Heart left ventricle (tissue), 16 donors: Measurements from ENCODE around the gene TSEN54. TPM values are rescaled to one million over a fixed set of nuclear protein-coding genes. Genes with fewer than 3 reads are reported as not detected.

ENCODE experiments used
- ATAC-seq, 4 donors: fragments of 200-7000 bp; cut with Tn5 transposase; one replicate each; pipeline ENCODE4 v1.9.1; 2020 to 2022; ENCODE audit warnings: moderate library complexity in 4 of 4, mild to moderate bottlenecking in 3 of 4, moderate number of reproducible peaks in 1 of 4
- DNase-seq, 5 donors: peaks; one replicate each; pipeline ENCODE4 v3.0.0-alpha.2; 2020
- H3K27ac ChIP-seq, 12 donors: fragments of 200-600 bp; sonication (generic) in 4 of 12; one replicate each; pipeline versions ENCODE4 v1.5.0 to v1.8.0; 2016 to 2022; ENCODE audit warnings: mild to moderate bottlenecking in 2 of 12
- H3K27me3 ChIP-seq, 9 donors: fragments of 200-600 bp; sonication (generic) in 2 of 9; one replicate each; pipeline versions ENCODE4 v1.5.1 to v1.8.0; 2016 to 2022; ENCODE audit warnings: mild to moderate bottlenecking in 3 of 9
- H3K36me3 ChIP-seq, 9 donors: fragments of 200-600 bp; sonication (generic) in 2 of 9; one replicate each; pipeline versions ENCODE4 v1.5.0 to v1.8.0; 2018 to 2022; ENCODE audit warnings: mild to moderate bottlenecking in 2 of 9
- H3K4me1 ChIP-seq, 12 donors: fragments of 200-600 bp; sonication (generic) in 4 of 12; one replicate each; pipeline versions ENCODE4 v1.5.0 to v1.8.0; 2016 to 2022; ENCODE audit warnings: mild to moderate bottlenecking in 3 of 12
- H3K4me3 ChIP-seq, 12 donors: fragments of 200-600 bp; sonication (generic) in 4 of 12; one replicate each; pipeline versions ENCODE4 v1.5.0 to v1.8.0; 2017 to 2022; ENCODE audit warnings: mild to moderate bottlenecking in 9 of 12, moderate library complexity in 4 of 12
- H3K9me3 ChIP-seq, 12 donors: fragments of 200-600 bp; sonication (generic) in 4 of 12; one replicate each; pipeline versions ENCODE4 v1.5.0 to v1.8.0; 2016 to 2022; ENCODE audit warnings: mild to moderate bottlenecking in 1 of 12
- POLR2A ChIP-seq, 2 donors: fragments of 450-650 bp; IDR thresholded peaks; one replicate each; pipeline ENCODE4 v1.6.1; 2017; ENCODE audit warnings: antibody characterized with exemption in 2 of 2, mild to moderate bottlenecking in 2 of 2, moderate library complexity in 2 of 2
- WGBS, 4 donors: extraction: QIAGEN DNeasy Blood & Tissue Kit in 2 of 4; methylation state at CpG; one replicate each; pipeline versions ENCODE4 v1.1.5 to v1.1.7; 2013 to 2018; 5-methylcytosine and 5-hydroxymethylcytosine counted together
- intact Hi-C, 10 donors: fragments of 100-400 bp; cut with DNase I; formaldehyde crosslinking; loops; one replicate each; pipeline versions ENCODE4 v1.11.1 to v1.14.2; 2022
- polyA plus RNA-seq, 2 donors: library from polyadenylated mRNA; stranded (reverse); fragments of 200-250 nt; gene quantifications; one replicate each; pipeline ENCODE4 v1.2.3, GENCODE V29; 2013
- total RNA-seq, 9 donors: library from RNA; depleted of rRNA in 2 of 9; stranded (reverse); fragments of >200 nt in 2 of 9; fragmentation: NEBNext Ultra II Directional in 3 of 9; extraction: Animal tissue kit (Norgen Biotek cat#: 25700) in 3 of 9; gene quantifications; one replicate each; pipeline versions ENCODE4 v1.1.0 to v1.2.4, GENCODE V29; 2016 to 2023
- TF ChIP-seq, protein P1 (sequence below), 12 donors: fragments of 200-600 bp; sonication (generic) in 4 of 12; IDR thresholded peaks; one replicate each; pipeline versions ENCODE4 v1.5.0 to v1.8.0; 2018 to 2022; ENCODE audit warnings: antibody characterized with exemption in 12 of 12, mild to moderate bottlenecking in 5 of 12
- donor health status: ischemic (EF 13 %, LVEDD 7.1; RV severe dilation, severe dysfunction).
- donor health status: healthy with polysubstance abuse.
- donor health status: DM: no; HTN: yes; CAD: no.
- donor health status: DM: no; HTN: no; CAD: no.
- donor health status: ischemic (EF 25% LVEDD 6.9; RV normal size, moderate dysfunction).
- donor health status: ischemic (EF 25% LVEDD 5.7; RV mildly dilated, moderate dysfunction).
- donor health status: healthy.
- donor health status: DM: yes; HTN: yes; CAD: no.
- donor health status: ischemic (EF 35%, LVEDD 5.7; RV mildly dilated, moderate dysfunction).
- donor health status: nonischemic (EF 11% LVEDD 7.7; RV severe dilation, severe dysfunction).
- donor health status: DM: yes; HTN: yes; CAD: no.
- donor health status: PGD.
- donor health status: ischemic (EF 29% LVEDD 5.4; RV normal size, mild dysfunction).
- donor health status: nonischemic (EF 23%, LVEDD 6.1; RV moderate dilation, normal function).

Gene TSEN54
- total and polyA plus RNA-seq, 11 donors, result 4.0 to 12.4 (median 9.4) TPM

GRCh38 chr17:75558666-75559530 lies 42.6 kb downstream of the TSEN54 start:
- intact Hi-C loops, result no loop called here
- H3K4me3 ChIP-seq, result no peak overlapping the region
- no peak for DNase-seq
- no peak for TF ChIP-seq POLR2A (IDR thresholded peaks at IDR 0.05)
- TF ChIP-seq, protein P1, sequence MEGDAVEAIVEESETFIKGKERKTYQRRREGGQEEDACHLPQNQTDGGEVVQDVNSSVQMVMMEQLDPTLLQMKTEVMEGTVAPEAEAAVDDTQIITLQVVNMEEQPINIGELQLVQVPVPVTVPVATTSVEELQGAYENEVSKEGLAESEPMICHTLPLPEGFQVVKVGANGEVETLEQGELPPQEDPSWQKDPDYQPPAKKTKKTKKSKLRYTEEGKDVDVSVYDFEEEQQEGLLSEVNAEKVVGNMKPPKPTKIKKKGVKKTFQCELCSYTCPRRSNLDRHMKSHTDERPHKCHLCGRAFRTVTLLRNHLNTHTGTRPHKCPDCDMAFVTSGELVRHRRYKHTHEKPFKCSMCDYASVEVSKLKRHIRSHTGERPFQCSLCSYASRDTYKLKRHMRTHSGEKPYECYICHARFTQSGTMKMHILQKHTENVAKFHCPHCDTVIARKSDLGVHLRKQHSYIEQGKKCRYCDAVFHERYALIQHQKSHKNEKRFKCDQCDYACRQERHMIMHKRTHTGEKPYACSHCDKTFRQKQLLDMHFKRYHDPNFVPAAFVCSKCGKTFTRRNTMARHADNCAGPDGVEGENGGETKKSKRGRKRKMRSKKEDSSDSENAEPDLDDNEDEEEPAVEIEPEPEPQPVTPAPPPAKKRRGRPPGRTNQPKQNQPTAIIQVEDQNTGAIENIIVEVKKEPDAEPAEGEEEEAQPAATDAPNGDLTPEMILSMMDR (IDR thresholded peaks at IDR 0.05), result no peak
- no peaks in the 10 kb centered on the region for H3K36me3 ChIP-seq
- no peaks in the 10 kb centered on the region for H3K9me3 ChIP-seq
- no peaks in the 10 kb centered on the region for H3K4me1 ChIP-seq
- H3K27me3 ChIP-seq, result no peaks in the 10 kb centered on the region
- 86 to 95% (median 92%) methylated on average over 36 to 37 of the region's 38 CpGs for WGBS, 4 donors
- H3K27ac ChIP-seq, result no peak overlapping the region
- no peak for ATAC-seq

DNA sequence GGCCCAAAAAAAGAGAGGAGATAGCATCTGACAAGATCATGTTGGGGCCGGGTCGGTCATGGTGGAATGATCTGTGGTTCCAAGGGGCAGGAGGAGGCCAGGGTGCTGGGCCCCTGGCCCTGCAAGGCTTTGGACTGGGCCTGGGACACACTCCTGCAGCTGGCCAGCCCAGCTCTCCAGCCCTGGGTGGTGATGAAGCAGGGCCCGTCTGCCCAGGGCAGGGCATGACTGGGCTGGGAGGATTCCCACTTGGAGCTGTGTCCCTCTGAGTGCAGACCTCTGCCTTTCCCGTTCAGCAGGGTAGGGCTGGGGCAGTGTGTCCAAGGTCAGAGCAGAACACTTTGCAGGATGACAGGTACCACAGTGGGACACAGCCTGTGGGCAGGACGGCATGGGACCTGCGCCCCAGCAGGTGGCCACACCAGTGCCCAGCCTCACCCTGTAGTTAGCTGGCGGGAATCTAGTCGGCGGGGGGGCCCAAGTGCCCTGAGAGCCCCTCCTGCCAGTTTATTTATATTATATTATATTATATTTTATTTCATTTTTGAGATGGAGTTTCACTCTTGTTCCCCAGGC lies 43.7 kb downstream of the TSEN54 start:
- 87 to 95% (median 92%) methylated on average over 7 to 9 of the region's 9 CpGs for WGBS, 4 donors
- DNase-seq, result no peak
- no peaks in the 10 kb centered on the region for H3K4me1 ChIP-seq
- TF ChIP-seq, protein P1 (IDR thresholded peaks at IDR 0.05), result no peak
- ATAC-seq, result no peak
- H3K27ac ChIP-seq, result no peak overlapping the region
- H3K36me3 ChIP-seq, result peaks cover 0 to 4% (median 0%) of the 10 kb centered on the region in 9 donors
- no peaks in the 10 kb centered on the region for H3K9me3 ChIP-seq
- no peak overlapping the region for H3K4me3 ChIP-seq
- no peaks in the 10 kb centered on the region for H3K27me3 ChIP-seq
- intact Hi-C loops, result no loop called here

GRCh38 chr17:75561927-75562603 lies 45.7 kb downstream of the TSEN54 start:
- no peak overlapping the region for H3K27ac ChIP-seq

More at GRCh38 chr17:75561927-75562603, 45.7 kb downstream of the TSEN54 start:
- 77 to 83% (median 82%) methylated on average over 5 of the region's 5 CpGs for WGBS, 4 donors
- no peak overlapping the region for H3K4me3 ChIP-seq
- H3K9me3 ChIP-seq, result no peaks in the 10 kb centered on the region
- H3K27me3 ChIP-seq, result no peaks in the 10 kb centered on the region
- ATAC-seq (no peak), DNase-seq (no peak)
- intact Hi-C loops, result no loop called here
- TF ChIP-seq POLR2A (IDR thresholded peaks at IDR 0.05), result no peak
- TF ChIP-seq, protein P1 (IDR thresholded peaks at IDR 0.05), result no peak
- H3K4me1 ChIP-seq, result no peaks in the 10 kb centered on the region
- peaks cover 0 to 4% (median 0%) of the 10 kb centered on the region in 9 donors for H3K36me3 ChIP-seq
